ENCODE data around the gene METTL8.

The METTL8 gene, protein sequence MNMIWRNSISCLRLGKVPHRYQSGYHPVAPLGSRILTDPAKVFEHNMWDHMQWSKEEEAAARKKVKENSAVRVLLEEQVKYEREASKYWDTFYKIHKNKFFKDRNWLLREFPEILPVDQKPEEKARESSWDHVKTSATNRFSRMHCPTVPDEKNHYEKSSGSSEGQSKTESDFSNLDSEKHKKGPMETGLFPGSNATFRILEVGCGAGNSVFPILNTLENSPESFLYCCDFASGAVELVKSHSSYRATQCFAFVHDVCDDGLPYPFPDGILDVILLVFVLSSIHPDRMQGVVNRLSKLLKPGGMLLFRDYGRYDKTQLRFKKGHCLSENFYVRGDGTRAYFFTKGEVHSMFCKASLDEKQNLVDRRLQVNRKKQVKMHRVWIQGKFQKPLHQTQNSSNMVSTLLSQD

DNA sequence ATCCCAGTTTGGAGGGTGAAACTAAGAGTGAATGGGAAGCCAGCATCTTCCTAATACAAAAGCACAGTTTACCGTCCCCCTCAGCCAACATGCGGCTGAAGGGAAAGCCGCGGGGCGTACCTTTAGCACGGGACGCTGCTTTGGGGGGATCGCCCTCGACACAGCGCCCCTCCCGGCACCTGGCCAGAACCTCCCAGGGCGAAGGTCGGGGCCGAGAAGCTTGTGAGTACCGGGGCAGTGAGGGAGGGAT is at the start of gene METTL8:
Gene METTL8, minus strand, starts transcription at position 228 of the 250 bp plus-strand sequence. CDS start 41,805 bp downstream, outside the sequence.
- DNase-seq (ENCODE audit: low spot score), result no peak

DNA sequence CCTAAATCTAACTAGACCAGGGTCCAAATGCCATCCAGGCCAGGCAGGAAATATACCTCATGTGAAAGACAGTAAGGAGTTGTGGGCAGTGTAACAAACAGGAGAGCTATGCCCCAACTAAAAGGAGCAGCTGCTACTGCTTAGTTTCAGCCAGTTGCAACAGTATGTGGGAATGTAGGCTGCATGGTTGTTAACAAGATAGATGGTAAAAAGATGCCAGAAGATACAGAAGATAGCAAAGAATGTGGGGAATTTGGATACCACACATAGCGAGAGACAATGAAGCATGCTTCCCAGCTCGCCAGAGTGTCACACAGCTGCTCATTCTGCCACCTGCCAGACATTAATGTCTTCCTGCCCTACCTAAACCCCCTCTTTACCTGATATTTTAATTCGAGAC is 49.1 kb upstream of the METTL8 start:
- DNase-seq (ENCODE audit: low spot score), result no peak

DNA sequence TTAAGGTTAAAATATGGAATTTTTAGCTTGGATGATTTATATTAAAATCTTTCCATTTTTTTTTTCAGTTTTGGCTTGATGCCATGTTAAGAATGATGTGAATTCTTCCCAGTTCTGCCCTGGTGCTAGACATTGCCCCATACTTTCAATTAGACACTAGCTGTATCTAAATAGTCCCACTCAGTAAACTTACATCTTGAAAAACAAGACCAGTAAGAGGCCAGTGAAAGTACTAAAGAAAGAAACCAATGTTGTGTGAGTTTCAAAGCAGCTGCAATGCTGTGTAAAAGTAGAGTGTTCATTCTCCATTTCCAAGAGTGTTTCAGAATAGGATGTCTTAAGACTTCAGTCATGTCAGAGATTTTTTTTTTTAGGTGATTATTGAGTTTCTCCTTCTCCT is 48.5 kb upstream of the METTL8 start:
- DNase-seq (ENCODE audit: low spot score), result no peak

DNA sequence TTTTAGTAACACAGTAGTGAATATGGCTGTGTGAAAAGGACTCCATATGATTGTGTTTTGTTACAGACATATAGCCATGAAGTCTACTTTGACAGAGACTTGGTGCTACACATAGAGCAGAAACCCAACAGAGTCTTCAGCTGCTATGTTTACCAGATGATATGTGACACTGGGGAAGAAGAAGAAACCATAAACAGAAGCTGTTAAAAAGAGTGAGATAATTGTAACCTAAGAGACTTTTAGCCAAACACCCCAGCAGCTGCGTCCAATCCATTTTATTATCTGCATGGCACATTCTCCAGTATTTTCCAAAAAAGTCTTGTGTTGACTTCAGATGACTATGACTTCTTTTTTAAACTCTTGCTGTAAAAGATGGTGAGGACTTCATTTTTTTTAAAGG is 47.1 kb upstream of the METTL8 start:
- no peak for DNase-seq (ENCODE audit: low spot score)

DNA sequence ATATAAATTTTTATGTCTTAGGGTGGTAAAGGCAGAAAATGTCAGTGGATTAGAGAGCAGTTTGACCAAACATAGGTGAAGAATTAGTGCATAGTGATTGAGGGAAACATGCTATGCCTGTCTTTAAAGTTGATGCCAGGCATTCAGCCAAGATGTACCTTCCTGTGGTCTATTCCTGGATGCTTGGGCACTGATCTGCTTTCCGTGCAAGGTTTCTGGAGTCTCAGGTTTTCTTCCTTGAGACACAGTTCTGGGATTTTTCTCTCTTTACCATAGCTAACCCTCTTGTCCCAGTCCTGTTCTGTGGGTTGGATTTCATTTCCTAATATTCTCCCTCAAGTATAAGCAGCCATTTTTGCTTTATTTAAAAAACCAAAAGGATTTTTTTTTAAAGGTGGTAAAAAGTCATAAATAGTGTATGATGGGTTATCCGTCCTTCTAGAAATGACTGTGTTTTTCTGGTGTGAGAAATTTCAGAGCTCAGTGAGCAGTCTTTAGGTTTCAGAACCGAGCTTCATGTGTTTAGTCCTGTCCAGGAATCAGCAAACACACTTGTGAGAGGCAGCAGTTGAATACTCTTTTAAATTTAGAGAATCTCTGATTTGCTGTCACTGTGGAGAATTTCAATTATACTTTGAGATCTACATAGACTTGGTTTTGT is 45.5 kb upstream of the METTL8 start:
- DNase-seq (ENCODE audit: low spot score), result no peak

DNA sequence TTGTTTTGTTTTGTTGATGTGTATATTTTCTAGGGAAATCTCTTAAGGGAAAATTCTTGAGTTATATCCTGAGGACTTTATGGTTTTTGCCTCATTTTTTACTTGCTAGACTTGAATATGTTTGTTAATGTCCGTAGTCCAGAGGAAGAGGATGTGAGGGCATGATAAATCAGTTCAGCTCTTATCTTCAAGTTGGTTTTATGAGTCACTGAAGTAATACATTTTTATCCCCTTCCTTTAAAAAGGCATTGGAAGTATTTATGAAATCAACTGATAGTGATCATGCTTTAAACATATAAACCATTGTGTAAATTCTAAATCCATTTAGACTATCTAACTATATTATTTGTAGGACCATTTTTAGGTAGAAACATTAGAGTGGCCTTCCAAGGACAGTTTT is 44.6 kb upstream of the METTL8 start:
- DNase-seq (ENCODE audit: low spot score), result no peak

DNA sequence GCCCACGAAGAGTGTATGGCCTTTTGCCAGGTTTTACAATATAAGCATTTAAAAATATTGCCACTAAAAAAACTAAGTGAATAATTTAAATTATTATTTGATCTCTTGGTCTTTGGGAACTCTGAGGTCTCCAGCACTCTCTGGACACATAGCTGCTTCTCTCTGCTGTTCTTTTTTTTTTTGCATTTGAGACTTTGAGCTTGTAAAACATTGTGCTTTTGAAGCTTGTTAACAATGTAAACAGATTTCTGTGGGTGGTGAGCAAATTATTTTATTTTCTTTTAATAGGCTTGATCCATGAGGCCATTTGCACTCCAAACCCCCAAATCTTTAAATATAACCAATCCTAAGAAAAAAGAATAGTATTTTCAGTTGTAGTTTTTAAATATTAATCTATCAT is 42.2 kb upstream of the METTL8 start:
- DNase-seq (ENCODE audit: low spot score), result no peak

DNA sequence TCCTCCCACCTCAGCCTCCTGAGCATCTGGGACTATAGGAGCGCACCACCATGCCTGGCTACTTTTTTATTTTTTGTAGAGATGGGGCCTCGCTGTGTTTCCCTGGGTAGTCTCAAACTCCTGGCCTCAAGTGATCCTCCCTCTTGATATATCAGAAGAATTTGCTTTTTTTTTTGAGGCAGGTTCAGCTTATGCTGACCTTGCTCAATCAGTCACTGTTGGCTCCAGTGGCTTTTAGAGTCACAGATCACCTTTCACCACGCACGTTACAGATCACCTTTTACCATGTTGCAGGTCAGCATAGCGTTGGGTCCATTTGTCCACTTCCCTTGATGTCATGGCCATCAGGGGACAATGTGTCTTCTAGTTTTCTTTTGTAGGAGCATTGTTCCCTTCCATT is 36.3 kb upstream of the METTL8 start:
- DNase-seq (ENCODE audit: low spot score), result no peak

DNA sequence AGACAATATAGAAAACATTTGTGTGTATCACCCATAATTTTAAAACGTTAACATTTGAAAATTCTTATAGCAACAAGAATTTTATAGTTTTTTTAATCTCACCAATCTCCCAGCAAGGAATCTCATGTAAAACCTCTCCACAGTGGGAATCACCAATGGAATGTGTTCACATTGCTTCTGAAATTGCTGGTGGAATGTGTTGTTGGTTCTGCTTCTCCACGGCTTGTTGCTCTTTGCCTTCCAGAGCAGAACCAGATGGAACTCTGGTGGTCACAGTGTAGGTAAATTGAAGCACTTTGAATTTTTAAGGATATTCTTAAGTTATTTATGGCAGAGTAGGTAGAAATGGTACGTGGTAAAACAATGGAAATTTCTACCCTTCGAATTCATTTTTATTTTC is 35.4 kb upstream of the METTL8 start:
- DNase-seq (ENCODE audit: low spot score), result no peak

DNA sequence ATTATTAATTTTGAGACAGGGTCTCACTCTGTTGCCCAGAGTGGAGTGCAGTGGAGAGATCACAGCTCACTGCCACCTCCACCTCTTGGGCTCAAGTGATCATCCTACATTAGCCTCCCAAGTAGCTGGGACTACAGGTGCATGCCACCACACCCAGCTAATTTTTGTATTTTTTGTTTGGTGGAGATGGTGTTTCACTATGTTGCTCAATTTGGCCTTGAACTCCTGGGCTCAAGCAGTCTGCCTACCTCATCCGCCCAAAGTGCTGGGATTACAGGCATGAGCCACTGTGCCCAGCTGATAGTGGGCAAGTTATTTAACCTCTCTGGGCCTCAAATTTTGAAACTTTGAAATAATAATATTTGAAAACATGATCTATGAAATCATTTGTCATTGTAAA is 26.7 kb upstream of the METTL8 start:
- DNase-seq (ENCODE audit: low spot score), result no peak

DNA sequence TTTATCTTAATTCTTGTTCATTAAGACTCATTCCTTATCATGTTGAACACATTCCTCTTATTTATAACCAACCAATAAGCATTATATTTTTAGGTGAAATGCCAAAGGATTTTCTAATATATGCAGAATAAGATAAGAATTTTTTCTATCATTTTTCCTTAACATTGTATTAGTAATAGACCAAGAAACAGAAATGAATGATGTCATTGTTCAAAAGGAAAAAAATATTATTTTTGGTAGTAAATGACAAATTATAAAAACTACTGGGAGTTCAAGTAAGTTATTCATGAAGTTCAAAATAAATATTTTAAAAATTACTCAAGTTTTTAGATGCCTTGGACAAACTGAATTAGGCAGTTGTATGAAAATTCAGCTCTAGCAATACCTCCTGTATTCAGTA is 25.7 kb upstream of the METTL8 start:
- no peak for DNase-seq (ENCODE audit: low spot score)

DNA sequence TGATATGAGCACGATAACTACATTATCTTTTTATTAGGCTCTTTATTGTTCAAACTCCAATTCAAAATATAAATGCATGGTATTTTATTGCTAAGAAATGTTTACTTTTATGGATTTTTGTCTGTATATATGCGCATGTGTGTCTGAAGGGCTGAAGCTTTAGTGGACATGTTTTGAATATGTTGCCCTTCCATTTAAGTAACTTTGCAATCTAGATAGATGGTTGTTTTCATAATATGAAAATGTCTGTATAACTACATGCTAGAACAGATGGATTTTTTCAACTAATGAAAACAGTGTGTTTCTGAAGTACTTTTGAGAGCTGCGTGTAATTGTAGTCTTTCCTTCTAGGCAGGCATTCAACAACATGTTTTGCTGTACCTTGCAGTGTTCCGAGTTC is 19.0 kb upstream of the METTL8 start:
- no peak for DNase-seq (ENCODE audit: low spot score)

DNA sequence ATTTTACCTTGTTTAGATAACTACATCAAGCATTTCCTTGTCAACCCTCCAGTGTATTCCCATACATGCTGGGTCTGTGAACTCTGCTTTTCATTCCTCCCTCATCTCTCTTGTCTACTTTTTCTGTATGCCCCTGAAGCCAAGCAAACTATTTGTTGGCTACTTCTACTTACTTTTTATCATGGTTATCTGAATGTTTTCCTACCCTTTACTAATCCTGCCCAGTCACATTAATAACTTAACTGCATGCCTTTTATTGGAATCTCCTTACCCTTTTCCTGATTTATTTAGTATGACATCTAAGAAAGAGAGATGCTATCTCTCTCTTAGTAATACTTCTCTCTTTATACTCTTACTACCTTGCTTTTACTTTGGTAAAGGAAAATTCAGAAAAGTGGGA is 17.3 kb upstream of the METTL8 start:
- DNase-seq (ENCODE audit: low spot score), result no peak

DNA sequence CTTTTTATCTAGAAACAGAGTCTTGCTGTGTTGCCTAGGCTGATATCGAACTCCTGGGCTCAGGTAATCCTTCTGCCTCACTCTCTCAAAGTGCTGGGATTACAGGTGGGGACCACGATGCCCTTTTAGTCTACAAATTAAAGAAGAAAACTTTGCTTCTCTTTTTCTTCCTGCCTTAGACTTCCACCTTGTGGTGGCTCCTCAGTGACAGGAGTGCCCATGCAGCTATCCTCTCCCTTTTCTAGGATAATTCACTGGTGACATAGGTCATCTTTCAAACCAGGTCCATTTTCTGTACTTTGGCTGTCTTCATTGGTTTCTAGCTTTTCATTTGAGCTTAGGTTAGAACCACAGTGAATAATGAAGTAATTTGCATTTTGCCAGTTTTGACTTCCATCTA is 13.9 kb upstream of the METTL8 start:
- DNase-seq (ENCODE audit: low spot score), result no peak

DNA sequence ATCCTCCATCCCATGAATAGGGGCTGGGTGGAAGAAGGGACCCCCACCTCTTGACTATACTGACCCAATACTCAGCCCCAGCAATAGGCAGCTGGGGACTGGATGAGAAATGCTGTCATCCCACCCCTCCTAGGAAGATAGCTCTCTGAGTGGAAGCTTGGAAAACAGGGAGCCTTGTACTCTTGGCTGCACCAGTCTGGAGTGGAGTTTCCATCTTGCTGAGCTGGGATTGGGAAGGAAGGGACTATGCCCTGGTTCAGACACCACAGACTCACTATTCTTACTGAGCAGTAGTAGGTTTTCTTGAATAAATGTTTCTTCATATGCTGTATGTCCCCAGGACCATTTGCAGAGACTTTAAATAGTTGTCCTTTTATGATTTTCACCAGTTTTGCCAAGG is 7.7 kb upstream of the METTL8 start:
- no peak for DNase-seq (ENCODE audit: low spot score)

DNA sequence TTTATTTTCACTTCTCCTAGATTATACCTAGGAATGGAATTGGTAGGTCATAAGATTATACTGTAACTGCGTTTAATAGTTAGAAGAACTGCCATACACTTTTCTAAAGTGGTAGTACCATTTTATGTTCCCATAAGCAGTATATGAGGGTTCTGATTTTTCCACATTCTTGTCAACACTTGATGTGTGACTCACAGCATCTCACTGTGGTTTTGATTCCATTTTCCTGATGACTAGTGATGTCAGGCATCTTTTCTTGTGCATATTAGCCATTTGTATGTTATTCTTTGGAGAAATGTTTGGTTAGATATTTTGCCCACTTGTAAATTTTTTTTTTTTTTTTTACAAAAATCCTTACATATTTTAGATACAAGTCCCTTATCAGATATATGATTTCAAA is 2.5 kb upstream of the METTL8 start:
- no peak for DNase-seq (ENCODE audit: low spot score)

DNA sequence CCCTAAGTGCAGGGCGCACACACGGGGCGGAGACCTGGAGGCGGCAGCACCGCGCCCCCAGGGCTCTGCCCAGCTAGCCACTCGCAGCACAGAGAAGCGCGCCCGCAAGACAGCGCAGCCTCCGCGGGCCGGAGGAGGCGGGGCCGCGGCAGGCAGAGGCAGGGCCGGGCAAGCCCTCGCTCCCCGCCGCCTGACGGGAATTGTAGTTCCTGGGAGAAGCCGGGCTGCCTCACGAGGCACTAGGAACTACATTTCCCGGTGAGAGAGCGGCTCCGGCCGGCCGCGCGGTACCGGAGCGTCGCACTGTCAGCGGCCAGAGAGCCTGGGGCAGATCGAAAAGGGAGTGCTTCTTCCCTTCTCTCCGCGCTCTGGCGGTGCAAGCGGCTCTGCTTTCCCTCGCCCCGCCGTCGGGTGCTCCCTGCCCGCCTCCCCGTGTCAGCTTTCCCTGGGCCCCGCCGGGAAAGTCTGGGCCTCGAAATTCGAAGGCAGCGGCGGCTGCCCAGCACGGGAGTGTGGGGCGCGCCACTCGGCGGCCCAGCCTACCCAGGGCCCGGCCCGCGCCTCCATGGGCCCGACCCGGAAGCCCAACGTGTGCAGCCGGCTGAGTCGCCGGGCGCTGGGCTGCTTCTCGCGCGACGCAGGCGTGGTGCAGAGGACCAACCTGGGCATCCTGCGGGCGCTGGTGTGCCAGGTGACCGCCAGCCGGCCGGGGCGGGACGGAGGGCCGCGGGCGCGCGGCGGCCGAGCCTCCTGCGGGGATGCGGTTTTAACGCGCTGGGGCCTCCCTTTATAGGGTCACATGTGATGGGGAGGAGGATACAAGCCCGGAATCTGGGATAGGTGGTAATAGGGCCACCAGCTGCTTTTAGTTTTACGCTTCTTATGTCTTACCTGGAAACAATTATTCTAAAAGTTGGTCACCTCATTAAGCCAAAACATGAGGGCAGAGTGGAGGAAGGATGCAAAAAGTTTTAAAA is 511 bp upstream of the METTL8 start, which contains the start of gene DCAF17:
Gene DCAF17, plus strand, starts transcription at position 214 of the 977 bp plus-strand sequence. Its CDS starts 352 bp downstream, at position 566.
- peak; percentile 95 for DNase-seq (ENCODE audit: low spot score)

DNA sequence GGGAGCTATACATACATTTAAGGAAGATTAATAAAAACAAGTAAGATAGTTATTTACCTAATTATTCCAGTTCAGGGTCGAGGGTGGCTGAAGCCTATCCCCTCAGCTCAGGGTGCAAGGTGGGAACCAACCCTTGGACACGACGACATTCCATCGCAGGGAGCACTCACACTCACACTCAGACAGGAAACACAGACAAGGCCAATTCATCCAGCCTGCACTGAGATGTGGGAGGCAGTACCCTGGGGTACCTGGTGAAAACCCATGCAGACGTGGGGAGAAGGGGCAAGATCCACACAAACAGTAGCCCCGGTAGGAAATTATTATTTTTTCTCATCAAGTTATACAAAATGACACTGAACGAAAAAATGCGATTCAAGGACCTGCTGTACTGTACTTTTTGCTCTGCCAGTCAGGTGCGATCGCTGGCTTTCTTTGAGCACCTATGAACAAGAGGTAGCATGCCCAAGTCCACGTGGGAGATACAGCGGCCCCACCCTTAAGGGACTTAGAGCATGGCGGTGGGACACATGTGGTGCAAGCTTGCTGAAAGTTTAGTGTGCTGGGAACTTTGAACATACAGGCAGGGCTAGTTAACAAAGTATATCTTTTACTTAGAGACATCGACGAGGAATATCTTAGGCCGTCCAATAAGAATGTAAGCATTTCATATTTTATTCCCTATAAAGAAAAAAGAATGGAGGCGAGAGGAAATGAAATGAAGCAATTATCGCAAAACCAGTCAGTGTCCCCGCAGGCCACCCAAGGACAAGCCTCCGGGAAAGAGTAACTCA is 624 bp downstream of the METTL8 start:
- peak; percentile 35 for DNase-seq (ENCODE audit: low spot score)

DNA sequence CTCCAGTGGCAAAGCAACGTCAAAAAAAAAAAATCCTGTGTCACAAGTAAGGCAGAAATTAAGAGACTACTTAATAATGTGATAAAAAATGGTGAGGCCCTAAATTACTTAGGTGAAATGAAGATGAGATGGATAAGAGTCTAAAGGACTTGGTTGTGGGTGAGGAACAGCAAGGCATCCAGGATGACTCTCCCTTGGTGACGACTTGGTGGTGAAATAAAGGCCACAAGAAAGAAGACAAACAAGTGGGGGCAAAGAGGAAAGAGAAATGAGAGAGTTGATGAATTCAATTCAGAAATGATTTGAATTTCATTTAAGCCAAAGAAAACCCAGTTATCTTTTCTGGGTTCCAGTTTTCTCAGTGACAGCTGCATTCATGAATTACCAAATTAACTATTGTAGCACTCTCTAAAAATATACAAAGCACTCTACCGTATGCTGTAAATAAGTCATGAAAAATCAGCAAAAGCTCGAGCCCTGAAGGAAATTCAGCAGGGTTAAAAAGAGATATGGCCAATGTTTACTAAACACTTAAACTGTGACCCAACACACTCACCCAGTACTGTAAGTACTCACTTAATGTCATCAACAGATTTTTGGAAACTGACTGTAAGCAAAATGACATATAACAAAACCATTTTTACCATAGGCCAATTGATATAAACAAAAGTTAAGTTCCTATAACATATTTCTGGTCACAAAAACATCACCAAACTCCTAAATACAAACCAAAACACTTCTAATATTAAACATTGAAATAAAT is 1.4 kb downstream of the METTL8 start:
- no peak for DNase-seq (ENCODE audit: low spot score)

DNA sequence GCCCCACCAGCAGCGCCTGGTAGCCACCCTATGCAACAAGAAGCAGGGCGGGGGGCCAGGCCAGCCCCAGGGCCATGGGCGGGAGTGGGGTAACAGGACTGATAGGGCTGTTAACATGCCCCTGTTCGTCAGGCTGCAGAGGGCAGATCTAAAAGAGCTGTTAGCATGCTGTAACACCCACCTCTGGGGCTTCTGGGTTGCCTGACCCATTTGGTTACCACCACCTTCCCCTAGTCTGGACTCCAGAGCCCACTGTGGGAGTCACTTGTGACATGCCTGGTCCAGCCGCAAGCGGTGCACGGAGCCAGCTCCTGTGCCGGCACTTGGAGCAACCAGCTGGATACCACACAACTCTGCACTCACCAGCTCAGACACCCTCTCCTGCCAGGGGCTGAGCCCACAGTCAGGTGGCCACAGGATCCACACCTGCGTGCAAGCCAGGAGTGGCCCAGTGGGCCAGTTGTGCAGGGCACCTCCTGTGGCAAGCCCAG is 2.1 kb downstream of the METTL8 start:
- DNase-seq (ENCODE audit: low spot score), result no peak

All from CD4-positive, alpha-beta T cell treated with Interleukin-15 for 4 hours (primary cell).